VCaP (cell line): ENCODE measurements around the gene TMA7B.

Source experiments
- H3K27ac ChIP-seq: fragments of 450-650 bp; 2 replicates; pipeline ENCODE4 v1.5.1; 2017
- TF ChIP-seq, protein P1 (sequence below): fragments of 450-650 bp; conservative IDR thresholded peaks from 2 replicates; pipeline ENCODE4 v1.5.1; 2017; ENCODE audit warnings: mild to moderate bottlenecking, moderate library complexity

Gene TMA7B

DNA sequence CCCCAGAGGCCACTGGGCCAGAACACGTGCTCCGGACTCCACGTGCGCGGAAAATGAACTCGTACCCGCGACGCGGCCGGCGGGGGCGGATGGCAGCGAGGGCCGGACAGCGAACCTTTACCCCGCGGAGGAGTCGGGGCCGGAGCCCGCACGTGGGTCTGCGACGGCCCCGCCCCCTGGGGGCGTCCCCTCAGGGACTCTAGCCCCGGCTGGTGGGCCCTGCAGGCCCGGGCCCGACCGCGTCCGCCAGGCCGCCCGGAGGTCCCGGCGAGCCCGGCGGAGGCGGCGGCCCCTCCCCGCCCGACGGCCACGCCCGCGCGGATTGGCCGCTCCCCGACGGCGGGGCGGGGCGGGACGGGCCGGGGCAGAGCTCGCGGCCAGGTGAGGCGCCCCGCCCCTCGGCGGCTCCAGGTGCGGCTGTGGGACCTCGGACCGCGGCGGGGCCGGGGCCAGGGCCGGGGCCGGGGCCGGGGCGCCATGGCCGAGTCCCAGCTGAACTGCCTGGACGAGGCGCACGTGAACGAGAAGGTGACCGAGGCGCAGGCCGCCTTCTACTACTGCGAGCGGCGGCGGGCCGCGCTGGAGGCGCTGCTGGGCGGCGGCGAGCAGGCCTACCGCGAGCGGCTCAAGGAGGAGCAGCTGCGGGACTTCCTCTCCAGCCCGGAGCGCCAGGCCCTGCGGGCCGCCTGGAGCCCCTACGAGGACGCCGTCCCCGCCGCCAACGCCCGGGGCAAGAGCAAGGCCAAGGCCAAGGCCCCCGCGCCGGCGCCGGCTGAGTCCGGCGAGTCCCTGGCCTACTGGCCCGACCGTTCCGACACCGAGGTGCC, 34.6 kb downstream of the TMA7B start, which contains the start of gene FAM83F:
TSS of gene FAM83F (plus strand) at position 389 of the 827 bp plus-strand sequence. CDS start at position 478, 89 bp downstream.
- TF ChIP-seq, protein P1, sequence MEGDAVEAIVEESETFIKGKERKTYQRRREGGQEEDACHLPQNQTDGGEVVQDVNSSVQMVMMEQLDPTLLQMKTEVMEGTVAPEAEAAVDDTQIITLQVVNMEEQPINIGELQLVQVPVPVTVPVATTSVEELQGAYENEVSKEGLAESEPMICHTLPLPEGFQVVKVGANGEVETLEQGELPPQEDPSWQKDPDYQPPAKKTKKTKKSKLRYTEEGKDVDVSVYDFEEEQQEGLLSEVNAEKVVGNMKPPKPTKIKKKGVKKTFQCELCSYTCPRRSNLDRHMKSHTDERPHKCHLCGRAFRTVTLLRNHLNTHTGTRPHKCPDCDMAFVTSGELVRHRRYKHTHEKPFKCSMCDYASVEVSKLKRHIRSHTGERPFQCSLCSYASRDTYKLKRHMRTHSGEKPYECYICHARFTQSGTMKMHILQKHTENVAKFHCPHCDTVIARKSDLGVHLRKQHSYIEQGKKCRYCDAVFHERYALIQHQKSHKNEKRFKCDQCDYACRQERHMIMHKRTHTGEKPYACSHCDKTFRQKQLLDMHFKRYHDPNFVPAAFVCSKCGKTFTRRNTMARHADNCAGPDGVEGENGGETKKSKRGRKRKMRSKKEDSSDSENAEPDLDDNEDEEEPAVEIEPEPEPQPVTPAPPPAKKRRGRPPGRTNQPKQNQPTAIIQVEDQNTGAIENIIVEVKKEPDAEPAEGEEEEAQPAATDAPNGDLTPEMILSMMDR, result no peak
- H3K27ac ChIP-seq, result peak within 1 kb of the TSS; percentile 71

DNA sequence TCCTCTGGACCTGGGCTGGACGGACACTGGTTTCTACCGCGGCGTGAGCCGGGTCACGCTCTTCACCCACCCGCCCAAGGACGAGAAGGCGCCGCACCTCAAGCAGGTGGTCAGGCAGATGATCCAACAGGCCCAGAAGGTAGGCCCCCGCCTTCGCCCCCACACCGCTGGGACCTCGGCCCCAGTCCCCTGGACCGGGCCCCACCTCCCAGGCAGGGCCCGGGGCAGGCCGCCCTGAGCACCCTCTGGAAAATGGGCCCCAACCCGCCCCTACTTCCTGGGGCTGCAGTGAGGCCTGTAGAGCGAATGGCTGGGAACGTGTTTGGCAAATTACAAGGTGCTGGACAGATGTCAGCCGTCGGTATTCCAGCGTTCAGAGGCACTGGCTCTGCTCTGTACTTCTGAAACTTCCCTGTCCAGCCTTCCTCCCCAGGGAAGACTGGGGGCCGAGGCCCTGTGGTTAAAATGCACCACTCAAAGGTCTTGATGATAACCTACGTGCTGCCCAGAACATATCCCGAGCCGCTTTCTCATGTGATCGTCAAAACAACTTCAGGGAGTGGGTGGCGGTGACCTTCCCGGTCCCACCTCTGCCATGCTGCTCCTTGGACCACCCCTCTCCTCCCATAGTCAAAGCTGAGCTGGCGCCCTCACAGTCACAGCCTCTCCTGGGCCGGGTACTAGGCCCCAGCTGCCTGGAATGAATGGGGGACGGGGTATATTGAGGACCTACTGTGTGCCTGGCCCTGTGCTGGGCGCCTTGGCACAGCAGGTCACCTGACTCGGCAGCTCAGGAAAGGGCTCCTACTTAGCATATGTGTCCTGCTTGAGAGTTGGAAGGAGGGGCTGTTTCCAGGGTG, 35.4 kb downstream of the TMA7B start:
- TF ChIP-seq, protein P1, result no peak
- H3K27ac ChIP-seq, result peak overlapping the region; percentile 71

GRCh38 chr22:39996732-39997131, 36.5 kb downstream of the TMA7B start:
- H3K27ac ChIP-seq, result no peak overlapping the region
- TF ChIP-seq, protein P1, result no peak

- TF ChIP-seq, protein P1, result no peak
- peak overlapping the region; percentile 75 for H3K27ac ChIP-seq
These were observed 37.2 kb downstream of the TMA7B start for GRCh38 chr22:39997421-39997820.

GRCh38 chr22:39997939-39998726, 37.9 kb downstream of the TMA7B start:
- TF ChIP-seq, protein P1, result no peak
- peak overlapping the region; percentile 75 for H3K27ac ChIP-seq

- peak overlapping the region; percentile 75; the same call in 1 of the 2 replicates for H3K27ac ChIP-seq
- TF ChIP-seq, protein P1, result no peak
These were observed 39.1 kb downstream of the TMA7B start for GRCh38 chr22:39999144-39999757.
